NCI-H2196 treated with DMSO at 0.1 percent for 48 hours (cell line): Measurements from ENCODE around the gene SMIM33.
"Not testable (repeated sequence)": the region's sequence is repeated elsewhere in the genome, so short reads cannot be mapped to it uniquely, and the experiment has no call there.

ENCODE experiments used
- DNase-seq: peaks from one replicate; lab custom pipeline; 2025; ENCODE audit not compliant: unreplicated experiment; lab: John Stamatoyannopoulos, UW

Gene SMIM33

GRCh38 chr5:139456776-139457175 is 14.0 kb upstream of the SMIM33 start:
- no peak for DNase-seq

DNA sequence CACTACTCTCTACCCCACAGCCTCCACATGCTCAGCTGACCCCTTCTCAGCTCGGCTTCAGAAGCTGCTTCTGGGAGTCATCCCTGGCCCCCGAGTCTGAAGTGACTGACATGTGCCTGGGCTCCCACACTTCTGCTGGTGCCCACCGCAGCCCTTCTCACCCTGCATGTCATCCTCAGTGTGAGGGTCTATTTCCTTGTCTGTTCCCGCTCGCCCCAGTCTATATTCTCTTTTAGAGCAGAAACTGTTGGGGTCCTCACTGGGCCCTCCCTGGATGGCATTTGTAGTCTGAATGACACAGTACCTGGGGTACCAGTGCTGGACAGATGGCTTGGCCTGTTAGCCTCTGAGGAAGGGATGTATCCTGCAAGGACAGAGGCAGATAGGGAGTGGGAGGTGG is 13.6 kb upstream of the SMIM33 start:
- no peak for DNase-seq

DNA sequence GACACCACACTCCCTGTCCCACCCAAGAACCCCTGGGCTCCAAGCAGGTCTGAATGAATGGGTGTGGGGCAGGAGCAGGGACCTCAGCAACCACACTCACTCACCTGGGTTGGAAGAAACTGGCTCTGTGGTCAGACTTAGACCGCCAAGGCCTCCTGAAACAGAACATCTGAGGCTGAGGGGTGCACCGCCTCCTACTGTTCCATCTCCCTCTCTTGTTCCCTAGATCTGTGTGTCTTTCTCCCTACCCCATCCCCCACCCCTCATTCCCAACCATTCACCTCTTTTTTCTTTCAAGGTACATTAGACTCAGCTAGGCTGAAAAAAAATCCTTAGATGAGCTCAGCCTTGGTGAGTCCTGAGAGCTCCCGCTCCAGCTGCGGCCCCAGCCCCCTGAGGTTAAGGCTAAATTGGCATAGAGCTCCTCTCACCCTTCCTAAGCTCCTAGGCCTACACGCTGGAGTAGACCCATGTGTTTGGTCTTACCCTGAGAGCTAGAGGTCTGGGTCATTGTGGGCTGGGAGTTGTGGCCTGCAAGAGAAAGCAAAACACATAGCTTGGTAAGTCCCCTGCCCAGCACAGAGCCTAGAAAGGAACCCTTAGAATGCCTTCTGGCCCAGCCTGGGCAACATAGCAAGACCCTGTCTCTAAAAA is 13.0 kb upstream of the SMIM33 start:
- DNase-seq: no peak

DNA sequence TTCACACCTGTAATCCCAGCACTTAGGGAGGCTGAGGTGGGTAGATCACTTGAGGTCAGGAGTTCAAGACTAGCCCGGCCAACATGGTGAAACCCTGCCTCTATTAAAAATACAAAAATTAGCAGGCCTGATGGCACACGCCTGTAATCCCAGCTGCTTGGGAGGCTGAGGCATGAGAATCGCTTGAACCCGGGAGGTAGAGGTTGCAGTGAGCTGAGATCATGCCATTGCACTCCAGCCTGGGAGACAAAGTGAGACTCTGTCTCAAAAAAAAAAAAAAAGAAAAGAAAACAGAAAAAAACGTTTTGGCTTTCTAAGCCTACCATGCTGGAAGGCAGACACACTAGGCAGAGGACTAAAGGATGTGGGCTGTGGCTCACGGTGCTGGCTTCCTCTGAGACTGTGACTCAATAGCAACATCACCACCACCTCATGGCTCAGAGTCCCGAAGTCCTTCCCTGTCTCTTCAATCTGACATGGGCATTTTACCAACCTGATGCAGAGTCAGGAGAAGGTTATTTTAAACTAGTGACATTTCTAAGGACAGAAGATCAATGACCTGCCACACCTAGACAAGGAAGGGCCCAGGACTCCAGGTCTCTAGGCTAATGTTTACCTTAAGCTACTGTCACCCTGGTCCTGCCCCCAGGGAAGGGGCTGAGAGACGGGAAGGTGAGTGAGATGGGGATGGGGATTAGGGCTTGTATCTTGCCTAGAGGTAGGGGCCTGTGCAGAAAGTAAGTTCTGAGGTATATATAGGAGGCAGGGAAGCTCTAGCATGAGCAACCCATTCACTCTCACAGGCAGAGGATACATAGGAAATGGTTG is 12.0 kb upstream of the SMIM33 start:
- DNase-seq: no peak

GRCh38 chr5:139459451-139459934 is 11.3 kb upstream of the SMIM33 start:
- DNase-seq: no peak

DNA sequence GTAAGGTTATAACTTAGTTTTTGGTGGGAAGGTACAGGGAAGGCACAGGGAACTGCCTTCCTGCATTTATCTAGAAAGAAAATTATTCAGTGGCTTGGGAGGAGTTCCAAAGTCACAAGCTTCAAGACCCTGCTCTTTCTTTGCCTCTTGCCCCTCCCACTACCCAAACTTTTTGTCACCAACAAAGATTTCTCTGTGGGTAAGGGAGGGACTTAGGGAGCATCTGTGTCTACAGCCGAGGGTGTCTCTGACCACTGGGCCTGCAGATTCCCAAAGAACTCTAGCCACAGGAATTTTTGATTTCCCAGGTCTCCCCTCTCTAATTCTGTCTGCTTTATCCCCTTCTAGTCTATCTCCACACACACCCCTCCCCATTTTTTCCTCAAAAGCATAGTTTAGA is 10.3 kb upstream of the SMIM33 start:
- no peak for DNase-seq

DNA sequence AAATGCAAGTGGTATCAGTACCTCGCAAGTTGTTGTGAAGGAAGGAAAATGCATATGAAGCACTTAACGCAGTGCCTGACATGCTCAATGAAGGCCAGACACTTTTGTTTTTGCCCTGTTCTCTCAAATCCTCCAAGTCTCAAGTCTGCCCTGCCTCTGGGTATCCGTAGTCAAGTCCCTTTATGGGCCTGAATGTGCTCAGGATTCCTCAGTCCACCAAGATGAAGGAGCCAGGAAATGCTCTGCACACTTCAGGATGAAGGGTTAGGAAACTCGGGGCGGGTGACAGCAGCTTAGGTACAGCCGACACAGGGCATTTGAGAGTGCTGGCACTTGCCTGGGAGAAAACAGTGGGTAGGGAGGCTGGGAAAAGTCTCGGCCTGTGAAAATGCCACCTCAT is 9.6 kb upstream of the SMIM33 start:
- DNase-seq: no peak

DNA sequence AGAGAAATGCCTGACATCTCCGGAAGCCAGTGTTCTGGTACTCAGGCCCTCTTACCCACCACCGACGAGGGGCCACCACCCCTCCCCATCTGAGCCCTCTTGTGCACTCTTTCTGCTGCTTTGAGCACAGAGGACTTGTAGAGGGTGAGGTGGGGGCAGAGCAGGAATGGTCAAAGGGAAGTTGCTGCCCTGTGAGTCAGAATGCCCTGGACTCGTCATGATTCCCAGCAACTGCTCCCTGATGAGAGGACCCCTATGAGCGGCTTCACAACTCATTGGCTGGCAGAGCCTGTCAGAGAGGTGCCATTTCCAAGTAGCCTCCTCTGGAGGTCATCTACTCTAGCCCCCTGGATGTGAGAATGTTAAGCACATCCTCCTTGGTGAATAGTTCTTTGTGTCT is 9.1 kb upstream of the SMIM33 start:
- DNase-seq: no peak

DNA sequence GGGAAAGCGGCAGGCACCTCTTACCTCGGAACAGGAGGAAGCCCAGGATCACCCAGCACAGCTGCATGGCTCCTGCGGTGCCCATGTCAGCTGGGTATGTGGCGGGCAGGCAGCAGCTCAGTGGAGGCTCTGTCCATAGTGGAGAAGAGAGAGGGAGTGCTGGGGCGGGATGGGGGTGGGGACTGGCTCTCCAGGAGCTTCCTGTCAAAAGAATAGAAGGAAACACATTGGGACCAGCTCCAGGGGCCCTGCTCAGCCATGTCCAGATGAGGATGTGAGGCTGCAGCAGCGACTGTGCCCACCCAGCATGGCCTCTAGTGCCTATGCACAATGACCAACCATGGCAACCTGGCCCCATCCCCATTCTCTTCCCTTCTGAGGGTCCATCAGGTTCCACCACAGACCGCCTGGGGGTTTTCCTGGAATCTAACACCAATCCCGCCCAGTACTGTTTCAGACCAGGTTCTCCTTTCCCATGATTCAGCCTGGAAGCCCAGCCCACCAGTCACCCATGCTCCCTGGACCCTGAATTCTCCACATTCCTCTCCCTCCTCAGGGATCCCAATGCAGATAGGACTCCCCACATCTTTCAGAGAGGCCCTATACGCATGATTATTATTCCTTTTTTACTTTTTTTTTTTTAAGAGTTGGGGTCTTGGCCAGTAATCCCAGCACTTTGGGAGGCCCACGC is 8.1 kb upstream of the SMIM33 start, which contains the start of gene ECSCR:
Gene ECSCR (minus strand): TSS at position 158 of the 691 bp plus-strand sequence. CDS start 73 bp downstream, at position 85.
- DNase-seq: no peak

DNA sequence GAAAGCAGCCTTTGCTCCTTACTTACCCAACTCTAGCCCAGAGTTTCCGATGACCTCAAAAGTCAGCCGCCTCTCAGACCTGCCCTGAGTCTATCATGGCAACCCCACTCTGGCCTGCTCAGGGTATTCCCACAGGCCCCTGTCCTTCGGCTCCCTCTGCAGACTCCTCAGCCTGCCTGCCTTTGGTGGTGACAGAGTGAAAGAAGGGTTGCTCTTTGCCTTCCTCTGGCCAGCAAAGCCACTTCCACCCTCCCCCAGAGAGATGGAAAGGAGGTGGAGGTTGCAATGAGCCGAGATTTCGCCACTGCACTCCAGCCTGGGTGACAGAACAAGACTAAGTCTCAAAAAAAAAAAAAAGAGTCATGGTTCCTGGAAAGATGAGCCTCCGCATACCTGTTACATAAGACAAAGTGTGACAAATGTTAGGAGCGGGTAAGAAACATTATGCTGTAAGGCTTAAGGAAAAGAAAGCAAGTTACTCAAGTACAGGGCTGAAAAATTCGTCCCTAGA is 2.3 kb upstream of the SMIM33 start:
- no peak for DNase-seq

DNA sequence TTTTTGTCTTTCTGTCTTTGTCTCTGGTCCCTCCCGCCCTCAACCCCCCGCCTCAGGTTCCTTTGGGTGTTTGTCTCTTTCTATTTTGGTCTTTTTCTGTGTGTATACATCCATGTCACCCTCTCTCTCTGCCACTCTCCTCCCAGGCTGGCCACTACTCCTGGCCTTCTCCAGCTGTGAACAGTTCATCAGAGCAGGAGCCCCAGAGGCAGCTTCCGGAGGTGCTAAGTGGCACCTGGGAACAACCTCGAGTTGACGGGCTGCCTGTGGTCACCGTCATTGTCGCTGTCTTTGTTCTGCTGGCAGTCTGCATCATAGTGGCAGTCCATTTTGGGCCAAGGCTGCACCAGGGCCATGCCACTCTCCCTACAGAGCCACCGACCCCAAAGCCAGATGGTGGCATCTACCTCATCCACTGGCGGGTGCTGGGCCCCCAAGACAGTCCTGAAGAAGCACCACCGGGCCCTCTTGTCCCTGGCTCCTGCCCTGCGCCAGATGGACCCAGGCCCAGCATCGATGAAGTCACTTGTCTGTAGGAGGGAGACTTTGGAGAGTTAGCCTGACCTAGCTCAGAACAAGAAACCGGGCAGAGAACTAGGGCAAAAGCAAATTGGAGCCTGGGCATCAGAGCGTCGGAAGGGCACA is 1.7 kb downstream of the SMIM33 start:
- no peak for DNase-seq

DNA sequence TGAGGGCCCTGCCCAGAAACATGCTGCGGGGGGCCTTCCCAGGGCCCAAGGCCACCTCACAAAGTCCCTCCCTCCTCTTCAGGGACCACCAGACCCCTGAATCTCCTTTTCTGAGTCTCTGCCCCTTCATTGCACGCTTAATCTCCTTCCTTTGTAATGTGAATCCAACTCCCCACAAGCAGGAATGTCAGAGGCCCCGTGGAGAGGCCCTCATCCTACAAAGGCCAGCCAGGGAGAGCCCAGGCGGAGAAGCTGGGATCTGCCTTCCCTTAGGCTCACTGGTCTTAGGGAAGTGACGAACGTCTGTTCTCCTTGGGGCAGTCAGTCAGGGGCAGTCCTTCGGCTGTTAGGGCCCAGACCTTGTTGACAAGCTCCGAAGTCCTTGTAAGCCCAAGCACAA is 2.3 kb downstream of the SMIM33 start:
- no peak for DNase-seq

DNA sequence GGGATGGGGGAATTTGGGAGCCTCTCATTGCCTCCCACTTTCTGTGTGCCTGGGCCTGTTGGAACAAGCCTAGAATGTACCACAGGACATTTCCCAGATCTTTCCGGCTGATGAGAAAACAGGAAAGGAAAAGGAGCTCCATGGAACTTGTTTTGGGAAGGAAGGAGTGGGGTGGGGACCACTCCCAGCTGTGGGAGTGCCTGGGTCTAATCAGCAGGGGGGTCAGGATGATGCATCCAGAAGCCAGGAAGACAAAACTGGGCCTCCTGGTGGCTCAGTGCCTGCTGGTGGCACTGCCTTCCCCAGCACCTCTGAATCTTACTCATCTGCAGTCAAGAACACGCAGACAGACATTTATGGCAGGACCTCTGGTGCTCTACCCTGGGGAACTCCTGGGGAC is 2.8 kb downstream of the SMIM33 start:
- no peak for DNase-seq

DNA sequence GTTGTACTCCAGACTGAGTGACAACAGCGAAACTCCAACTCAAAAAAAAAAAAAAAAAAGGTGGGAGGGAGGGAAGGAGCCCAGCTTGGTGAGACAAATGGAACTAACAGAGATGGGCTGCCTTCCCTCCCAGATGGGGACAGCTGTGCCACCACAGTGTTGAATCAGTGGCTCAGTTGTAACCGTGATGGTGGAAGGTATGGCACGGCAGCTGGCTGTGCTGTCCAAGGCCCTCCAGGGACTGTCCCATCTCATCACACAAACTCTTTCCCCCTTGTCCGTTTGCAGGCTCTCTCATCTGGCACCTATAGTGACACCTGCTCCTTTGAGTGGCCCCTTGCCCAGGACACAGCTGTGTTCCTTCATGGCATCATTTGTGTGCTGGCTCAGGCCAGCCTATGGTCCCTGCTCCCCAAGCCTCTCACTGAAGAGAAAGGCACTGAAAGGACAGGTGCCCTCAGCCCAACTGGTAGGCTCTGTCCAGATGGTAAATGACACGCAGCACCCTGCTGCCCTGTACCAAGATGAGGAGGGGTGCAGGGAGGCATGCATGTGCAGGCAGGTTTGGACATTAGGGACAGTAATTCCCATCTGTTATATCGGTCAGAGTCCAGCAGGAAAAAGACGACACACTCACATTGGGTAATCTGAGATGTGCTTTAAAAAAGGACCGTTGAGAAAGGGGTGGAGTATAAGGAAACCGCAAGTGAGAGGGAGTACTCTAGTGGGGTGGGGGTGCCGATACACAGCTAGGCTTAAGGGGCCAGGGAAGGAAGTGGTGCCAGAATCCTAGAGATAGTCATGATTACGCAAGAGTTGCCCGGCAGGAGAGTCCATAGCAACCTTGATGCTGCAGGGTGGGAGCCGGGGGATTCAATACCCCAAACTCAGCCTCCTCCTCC is 4.3 kb downstream of the SMIM33 start:
- peak; percentile 49 for DNase-seq

GRCh38 chr5:139475865-139476617 is 5.2 kb downstream of the SMIM33 start:
- no peak for DNase-seq

GRCh38 chr5:139478657-139479423 is 8.0 kb downstream of the SMIM33 start:
- DNase-seq: not testable (repeated sequence)

DNA sequence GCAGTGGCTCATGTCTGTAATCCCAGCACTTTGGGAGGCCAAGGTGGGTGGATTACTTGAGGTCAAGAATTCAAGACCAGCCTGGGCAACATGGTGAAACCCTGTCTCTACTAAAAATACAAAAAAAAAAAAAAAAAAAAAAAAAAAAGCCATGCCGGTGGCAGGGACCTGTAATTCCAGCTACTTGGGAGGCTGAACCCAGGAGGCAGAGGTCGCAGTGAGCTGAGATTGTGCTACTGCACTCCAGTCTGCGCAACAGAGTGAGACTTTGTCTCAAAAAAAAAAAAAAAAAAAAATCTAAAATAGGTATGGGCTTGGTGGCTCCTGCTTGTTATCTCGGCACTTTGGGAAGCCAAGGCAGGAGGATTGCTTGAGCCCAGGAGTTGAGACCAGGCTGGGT is 8.9 kb downstream of the SMIM33 start:
- not testable (repeated sequence) for DNase-seq

DNA sequence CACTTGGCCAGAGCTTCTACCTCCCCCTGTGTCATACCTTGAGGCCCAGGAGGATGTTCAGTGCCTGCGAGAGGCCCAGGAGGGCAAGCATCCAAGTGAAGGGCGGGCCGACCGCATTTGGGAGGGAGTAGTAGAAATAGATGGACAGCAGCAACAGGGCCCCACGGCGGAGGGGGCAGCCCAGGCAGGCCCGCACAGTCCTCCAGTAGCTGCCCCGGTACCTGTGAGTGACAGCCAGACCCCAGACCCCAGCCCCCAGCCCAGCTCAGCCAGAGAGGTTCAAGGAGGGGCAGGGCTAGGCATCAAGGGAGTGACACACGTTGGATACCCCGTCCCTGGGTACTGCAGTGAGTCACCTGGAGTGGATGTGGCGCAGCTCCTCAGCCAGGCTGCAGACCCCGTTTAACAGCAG is 10.3 kb downstream of the SMIM33 start:
- DNase-seq: no peak
